Large intestine (tissue), 3 donors: ENCODE results near the gene SCAMP4. TPM values are rescaled to one million over a fixed set of nuclear protein-coding genes. Genes with fewer than 3 reads are reported as not detected.
A peak's percentile ranks its signal among the peaks of the same experiment; 100 is the strongest.
"Not testable (repeated sequence)": the region's sequence is repeated elsewhere in the genome, so short reads cannot be mapped to it uniquely, and the experiment has no call there.

Experiments
- DNase-seq, 2 donors: peaks; one replicate each; pipeline versions ENCODE4 v3.0.0 to v3.0.0-alpha.2; 2013
- H3K27ac ChIP-seq: one replicate; pipeline ENCODE4 v1.5.1; 2013; ENCODE audit warnings: low read length
- H3K27me3 ChIP-seq: 2 replicates; pipeline ENCODE4 v1.6.1; 2013; ENCODE audit warnings: low read length; ENCODE audit not compliant: control insufficient read depth, insufficient read depth
- H3K36me3 ChIP-seq: 2 replicates; pipeline ENCODE4 v1.6.1; 2013; ENCODE audit warnings: low read length; ENCODE audit not compliant: control insufficient read depth, insufficient read depth
- H3K4me1 ChIP-seq: one replicate; pipeline ENCODE4 v1.6.1; 2013; ENCODE audit warnings: low read length; ENCODE audit not compliant: control insufficient read depth, insufficient read depth
- H3K4me3 ChIP-seq: one replicate; pipeline ENCODE4 v1.5.1; 2013; ENCODE audit warnings: low read length
- H3K9me3 ChIP-seq: one replicate; pipeline ENCODE4 v1.6.1; 2013; ENCODE audit warnings: mild to moderate bottlenecking, low read depth, low read length, moderate library complexity; ENCODE audit not compliant: control insufficient read depth
- WGBS: methylation state at CpG from one replicate; pipeline ENCODE4 v1.1.5; 2013; ENCODE audit warnings: low lambda C conversion rate; ENCODE audit not compliant: insufficient coverage; 5-methylcytosine and 5-hydroxymethylcytosine counted together
- polyA plus RNA-seq: library from polyadenylated mRNA; unstranded; fragments of 120-200 nt; gene quantifications from one replicate; pipeline ENCODE4 v1.2.1, GENCODE V29; 2013

Gene SCAMP4
- polyA plus RNA-seq, 1 donor, result 36.6 TPM

- Histone ChIP-seq H3K36me3 (peaks cover 18% of the 10 kb centered on the region), H3K4me3 (peak overlapping the region; percentile 99), H3K27ac (peak overlapping the region; percentile 56), H3K4me1 (peaks cover 12% of the 10 kb centered on the region)
- not testable (repeated sequence) for H3K27me3 ChIP-seq, H3K9me3 ChIP-seq, DNase-seq
- no CpG with 5 or more reads among the region's 53 CpGs for WGBS
These were observed 28.5 kb upstream of the SCAMP4 start for GRCh38 chr19:1876496-1877279.

- not testable (repeated sequence) for H3K4me3 ChIP-seq, H3K27me3 ChIP-seq, H3K9me3 ChIP-seq, DNase-seq, H3K27ac ChIP-seq
- WGBS, result no CpG with 5 or more reads among the region's 47 CpGs
- H3K4me1 ChIP-seq, result peaks cover 16% of the 10 kb centered on the region
- H3K36me3 ChIP-seq, result peaks cover 18% of the 10 kb centered on the region
These were observed 27.9 kb upstream of the SCAMP4 start for GRCh38 chr19:1877280-1877660.

GRCh38 chr19:1878583-1878982 is 26.6 kb upstream of the SCAMP4 start:
- peaks cover 26% of the 10 kb centered on the region for H3K4me1 ChIP-seq
- not testable (repeated sequence) for H3K9me3 ChIP-seq

GRCh38 chr19:1879982-1880381 is 25.2 kb upstream of the SCAMP4 start:
- DNase-seq, H3K4me3 ChIP-seq, H3K9me3 ChIP-seq, H3K27ac ChIP-seq, H3K27me3 ChIP-seq: not testable (repeated sequence)
- no CpG with 5 or more reads among the region's 17 CpGs for WGBS
- H3K4me1 ChIP-seq, result peaks cover 30% of the 10 kb centered on the region
- peaks cover 13% of the 10 kb centered on the region for H3K36me3 ChIP-seq

More at GRCh38 chr19:1878583-1878982, 26.6 kb upstream of the SCAMP4 start:
- H3K4me3 ChIP-seq, DNase-seq, H3K27ac ChIP-seq, H3K27me3 ChIP-seq: not testable (repeated sequence)
- WGBS, result no CpG with 5 or more reads among the region's 8 CpGs
- peaks cover 15% of the 10 kb centered on the region for H3K36me3 ChIP-seq

GRCh38 chr19:1880611-1881392 is 24.4 kb upstream of the SCAMP4 start:
- Histone ChIP-seq H3K4me3 (no peak overlapping the region), H3K36me3 (peaks cover 13% of the 10 kb centered on the region), H3K27ac (no peak overlapping the region), H3K4me1 (peaks cover 30% of the 10 kb centered on the region), H3K27me3 (no peaks in the 10 kb centered on the region), H3K9me3 (peaks cover 3% of the 10 kb centered on the region)
- DNase-seq, result no peak
- WGBS, result no CpG with 5 or more reads among the region's 35 CpGs

DNA sequence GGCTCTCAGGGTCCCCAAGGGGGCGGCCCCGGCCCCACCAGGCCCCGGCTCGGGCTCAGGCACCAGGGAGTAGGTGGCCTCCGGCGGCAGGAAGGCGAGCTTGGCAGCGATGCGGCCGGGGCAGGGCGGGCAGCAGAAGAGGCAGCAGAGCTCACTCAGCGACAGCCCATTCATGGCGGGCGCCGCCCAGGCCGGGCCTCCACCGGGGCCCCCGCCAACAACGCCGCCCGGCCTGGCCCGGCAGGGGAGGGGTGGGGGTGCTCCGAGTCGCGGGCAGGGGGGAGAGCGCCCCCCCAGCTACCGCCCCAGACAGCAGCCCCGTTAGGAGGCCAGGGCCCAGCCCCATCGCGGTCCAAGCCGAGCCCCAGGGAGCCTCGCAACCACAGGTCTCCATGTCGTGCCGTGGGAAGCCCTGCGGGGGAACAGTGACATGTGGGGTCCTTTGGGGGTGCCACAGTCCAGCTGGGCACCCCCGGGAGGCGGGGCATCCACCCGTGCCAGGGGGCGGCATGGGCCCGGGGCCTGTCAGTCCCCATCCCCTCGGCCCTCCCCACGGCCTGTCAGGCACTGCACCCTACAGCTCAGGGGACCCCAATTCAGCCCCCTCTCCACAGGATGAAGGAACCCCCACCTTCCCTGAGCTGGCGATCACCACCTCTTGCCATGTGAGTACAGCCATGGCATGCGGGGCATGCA is 23.7 kb upstream of the SCAMP4 start:
- H3K9me3 ChIP-seq, H3K4me3 ChIP-seq, DNase-seq, H3K27me3 ChIP-seq: not testable (repeated sequence)
- peaks cover 13% of the 10 kb centered on the region for H3K36me3 ChIP-seq
- H3K27ac ChIP-seq, result peak overlapping the region; percentile 16
- peaks cover 26% of the 10 kb centered on the region for H3K4me1 ChIP-seq
- no CpG with 5 or more reads among the region's 44 CpGs for WGBS

DNA sequence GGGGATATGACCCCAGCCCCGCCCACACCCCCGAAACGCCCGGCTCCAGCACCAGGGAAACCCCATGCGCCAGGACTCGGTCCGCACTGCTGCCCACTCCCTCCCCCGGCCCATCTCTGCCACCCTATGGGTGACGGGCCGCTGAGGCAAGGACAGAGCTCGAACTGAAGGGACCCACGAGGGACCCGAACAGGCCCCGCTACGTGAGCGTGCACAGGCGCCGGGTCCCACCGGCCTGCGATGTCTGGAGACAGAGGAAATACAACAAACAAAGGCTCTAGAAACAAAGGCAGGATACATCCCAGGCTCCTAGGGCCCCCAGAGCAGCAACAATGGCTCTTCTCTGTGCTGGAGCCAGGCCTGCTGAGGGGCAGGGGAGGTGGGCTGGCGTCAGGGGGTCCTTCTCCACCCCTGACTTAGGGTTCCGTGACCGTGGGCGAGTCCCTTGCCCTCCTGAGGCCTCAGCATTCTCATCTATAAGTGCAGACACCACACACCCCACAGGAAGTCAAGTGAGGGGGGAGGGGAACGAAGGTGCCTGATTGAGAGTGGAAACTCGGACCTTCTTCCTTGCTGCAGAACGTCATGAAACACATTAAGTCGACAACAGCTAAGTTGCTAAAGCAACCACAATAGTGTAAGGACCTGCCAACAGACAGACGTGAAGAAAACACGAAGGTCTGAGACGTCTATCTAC is 23.0 kb upstream of the SCAMP4 start:
- Histone ChIP-seq H3K36me3 (peaks cover 13% of the 10 kb centered on the region), H3K4me3 (no peak overlapping the region), H3K27me3 (no peaks in the 10 kb centered on the region), H3K9me3 (no peaks in the 10 kb centered on the region), H3K27ac (peak overlapping the region; percentile 23), H3K4me1 (peaks cover 24% of the 10 kb centered on the region)
- WGBS, result no CpG with 5 or more reads among the region's 31 CpGs
- no peak for DNase-seq

GRCh38 chr19:1882786-1883692 is 22.2 kb upstream of the SCAMP4 start:
- Histone ChIP-seq H3K27me3 (no peaks in the 10 kb centered on the region), H3K4me3 (no peak overlapping the region), H3K9me3 (no peaks in the 10 kb centered on the region), H3K4me1 (peaks cover 24% of the 10 kb centered on the region), H3K27ac (peak overlapping the region; percentile 23), H3K36me3 (peaks cover 13% of the 10 kb centered on the region)
- no CpG with 5 or more reads among the region's 25 CpGs for WGBS
- DNase-seq, result no peak

GRCh38 chr19:1883784-1884183 is 21.4 kb upstream of the SCAMP4 start:
- no peak for DNase-seq
- H3K4me3 ChIP-seq, result peak overlapping the region; percentile 100
- WGBS, result no CpG with 5 or more reads among the region's 8 CpGs
- no peak overlapping the region for H3K27ac ChIP-seq
- H3K36me3 ChIP-seq, result peaks cover 13% of the 10 kb centered on the region
- H3K4me1 ChIP-seq, result peaks cover 24% of the 10 kb centered on the region
- H3K27me3 ChIP-seq, result no peaks in the 10 kb centered on the region
- H3K9me3 ChIP-seq, result no peaks in the 10 kb centered on the region
